Bronchial epithelial cell (primary cell): Measurements from ENCODE around the gene LRRC45. TPM values are rescaled to one million over a fixed set of nuclear protein-coding genes. Genes with fewer than 3 reads are reported as not detected.

ENCODE experiments used
- DNase-seq: peaks from one replicate; pipeline ENCODE4 v3.0.0-alpha.2; 2010; ENCODE audit warnings: low read depth
- FAIRE-seq: peaks from 2 replicates; lab custom pipeline; 2011; peaks lifted over from hg19 to GRCh38; lab: Jason Lieb, UNC
- H3K27me3 ChIP-seq: 2 replicates; pipeline ENCODE4 v1.5.1; 2011; ENCODE audit warnings: low read length; ENCODE audit not compliant: control insufficient read depth, insufficient read depth
- H3K36me3 ChIP-seq: 2 replicates; pipeline ENCODE4 v1.5.1; 2011; ENCODE audit warnings: low read length; ENCODE audit not compliant: control insufficient read depth, insufficient read depth
- H3K4me3 ChIP-seq: 2 replicates; pipeline ENCODE4 v1.5.1; 2011; ENCODE audit warnings: mild to moderate bottlenecking, low read depth, low read length, control low read depth
- CTCF ChIP-seq: IDR thresholded peaks from 2 replicates; pipeline ENCODE4 v1.5.1; 2011; ENCODE audit warnings: mild to moderate bottlenecking, moderate library complexity, low read length, control low read depth, inconsistent platforms; ENCODE audit not compliant: insufficient read depth, severe bottlenecking
- total RNA-seq: library from RNA; depleted of rRNA; stranded (reverse); fragments of >200 nt; gene quantifications from 2 replicates; pipeline ENCODE4 v1.2.1, GENCODE V29; 2014

Gene LRRC45
- total RNA-seq, 1 donor from 2014 or later = 8.4 TPM

GRCh38 chr17:82077617-82078358, 54.7 kb downstream of the LRRC45 start:
- Histone ChIP-seq H3K27me3 (no peaks in the 10 kb centered on the region), H3K4me3 (no peak overlapping the region), H3K36me3 (peaks cover 36% of the 10 kb centered on the region)
- TF ChIP-seq CTCF = no peak
- FAIRE-seq = no peak
- DNase-seq = no peak

GRCh38 chr17:82078433-82078832, 55.3 kb downstream of the LRRC45 start:
- Histone ChIP-seq H3K27me3 (no peaks in the 10 kb centered on the region), H3K4me3 (no peak overlapping the region), H3K36me3 (peaks cover 42% of the 10 kb centered on the region)
- FAIRE-seq (no peak), DNase-seq (no peak)
- no peak for TF ChIP-seq CTCF

GRCh38 chr17:82079001-82079677, 56.0 kb downstream of the LRRC45 start:
- FAIRE-seq = no peak
- no peak for TF ChIP-seq CTCF
- no peaks in the 10 kb centered on the region for H3K27me3 ChIP-seq
- no peak for DNase-seq
- H3K4me3 ChIP-seq = no peak overlapping the region
- peaks cover 48% of the 10 kb centered on the region for H3K36me3 ChIP-seq

- no peak for DNase-seq
- no peak for TF ChIP-seq CTCF
- no peaks in the 10 kb centered on the region for H3K27me3 ChIP-seq
- no peak for FAIRE-seq
- no peak overlapping the region for H3K4me3 ChIP-seq
- peaks cover 58% of the 10 kb centered on the region for H3K36me3 ChIP-seq
Observed at GRCh38 chr17:82080048-82080788, 57.1 kb downstream of the LRRC45 start.

Other genes with a start within 250 kb of the LRRC45 start
- gene GCGR, start 219.2 kb upstream of the LRRC45 start, total RNA-seq = not detected in 2 replicates
- gene MCRIP1, start 190.0 kb upstream of the LRRC45 start, total RNA-seq = 25.8 and 32.6 TPM in 2 replicates
- gene PPP1R27, start 188.3 kb upstream of the LRRC45 start, total RNA-seq = 0.13 TPM in 1 of 2 replicates, not detected in the other
- gene P4HB, start 162.8 kb upstream of the LRRC45 start, total RNA-seq = 673 and 821 TPM in 2 replicates
- gene ARHGDIA, start 152.0 kb upstream of the LRRC45 start, total RNA-seq = 57.4 and 67.0 TPM in 2 replicates
- gene ALYREF, start 131.7 kb upstream of the LRRC45 start, total RNA-seq = 105 and 145 TPM in 2 replicates
- gene ANAPC11, start 131.6 kb upstream of the LRRC45 start, total RNA-seq = 237 and 251 TPM in 2 replicates
- gene NPB, start 121.1 kb upstream of the LRRC45 start, total RNA-seq = 0.26 and 0.51 TPM in 2 replicates
- 16.5 and 29.5 TPM in 2 replicates for gene PCYT2, start 111.9 kb upstream of the LRRC45 start, total RNA-seq
- 48.4 and 62.2 TPM in 2 replicates for gene SIRT7, start 105.1 kb upstream of the LRRC45 start, total RNA-seq
- 16.8 and 19.6 TPM in 2 replicates for gene MAFG, start 95.6 kb upstream of the LRRC45 start, total RNA-seq
- 152 and 178 TPM in 2 replicates for gene PYCR1, start 86.0 kb upstream of the LRRC45 start, total RNA-seq
- gene MYADML2, start 76.1 kb upstream of the LRRC45 start, total RNA-seq = not detected in 2 replicates
- 0.13 TPM in 1 of 2 replicates, not detected in the other for gene NOTUM, start 62.1 kb upstream of the LRRC45 start, total RNA-seq
- gene ASPSCR1, start 45.7 kb upstream of the LRRC45 start, total RNA-seq = 22.6 and 32.1 TPM in 2 replicates
- gene CENPX, start 427 bp upstream of the LRRC45 start, total RNA-seq = 33.8 and 38.7 TPM in 2 replicates
- 18.7 and 25.2 TPM in 2 replicates for gene RAC3, start 8.4 kb downstream of the LRRC45 start, total RNA-seq
- gene DCXR, start 14.4 kb downstream of the LRRC45 start, total RNA-seq = 83.3 and 87.9 TPM in 2 replicates
- 26.3 and 38.7 TPM in 2 replicates for gene RFNG, start 28.5 kb downstream of the LRRC45 start, total RNA-seq
- gene GPS1, start 28.6 kb downstream of the LRRC45 start, total RNA-seq = 83.7 and 117 TPM in 2 replicates
- 122 and 125 TPM in 2 replicates for gene DUS1L, start 42.5 kb downstream of the LRRC45 start, total RNA-seq
- 37.1 and 38.5 TPM in 2 replicates for gene FASN, start 74.9 kb downstream of the LRRC45 start, total RNA-seq
- 8.1 and 10.8 TPM in 2 replicates for gene CCDC57, start 189.5 kb downstream of the LRRC45 start, total RNA-seq
- gene SLC16A3, start 205.7 kb downstream of the LRRC45 start, total RNA-seq = 162 and 205 TPM in 2 replicates